GM18520 (cell line): ENCODE data around the gene ZNF333.
"Not testable (repeated sequence)": the region's sequence is repeated elsewhere in the genome, so short reads cannot be mapped to it uniquely, and the experiment has no call there.

Source experiments
- ATAC-seq: cut with Tn5 transposase; IDR thresholded peaks from one replicate; pipeline ENCODE4 v1.9.1; 2021; ENCODE audit not compliant: unreplicated experiment

Gene ZNF333

GRCh38 chr19:14767466-14767971, 77.7 kb downstream of the ZNF333 start:
- ATAC-seq: no peak

DNA sequence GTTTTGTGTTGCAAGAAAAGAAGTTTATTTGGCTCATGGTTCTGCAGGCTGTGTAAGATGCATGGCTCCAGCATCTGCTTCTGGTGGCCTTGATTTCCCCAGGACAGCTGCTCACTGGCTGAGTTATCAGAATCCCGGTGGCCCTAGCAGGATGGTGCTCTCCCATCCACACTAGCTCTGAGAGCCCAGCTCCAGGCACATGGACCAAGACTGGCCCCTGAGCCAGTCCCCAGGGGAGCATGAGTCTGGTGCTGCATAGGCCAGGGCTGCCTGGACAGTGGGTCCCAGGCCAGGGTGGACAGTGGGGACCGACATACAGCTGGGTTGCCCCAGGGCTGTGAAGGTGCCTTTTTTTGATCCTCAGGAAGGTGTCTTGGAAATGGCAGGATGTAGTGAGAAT, 78.2 kb downstream of the ZNF333 start:
- ATAC-seq: no peak

- no peak for ATAC-seq
Observed at GRCh38 chr19:14769201-14769600, 79.4 kb downstream of the ZNF333 start.

- no peak for ATAC-seq
Observed at GRCh38 chr19:14770136-14770535, 80.3 kb downstream of the ZNF333 start.

GRCh38 chr19:14770944-14771839, 81.3 kb downstream of the ZNF333 start:
- no peak for ATAC-seq

GRCh38 chr19:14772467-14772866, 82.6 kb downstream of the ZNF333 start:
- ATAC-seq: no peak

DNA sequence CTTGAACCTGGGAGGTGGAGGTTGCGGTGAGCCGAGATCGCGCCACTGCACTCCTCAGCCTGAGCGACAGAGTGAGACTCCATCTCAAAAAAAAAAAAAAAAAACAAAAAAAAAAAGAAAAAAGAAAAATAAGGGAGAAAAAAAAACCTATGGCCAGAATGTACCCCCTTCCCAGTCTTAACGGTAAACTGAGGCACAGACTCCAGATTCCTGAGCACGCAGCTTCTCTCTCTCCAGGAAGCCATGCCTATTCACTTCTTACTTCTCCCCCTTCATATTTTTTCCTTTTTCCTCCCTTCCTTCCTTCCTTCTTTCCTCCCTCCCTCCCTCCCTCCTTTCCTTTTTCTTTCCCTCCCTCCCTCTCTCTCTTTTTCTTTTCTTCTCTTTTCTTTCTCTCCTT, 83.1 kb downstream of the ZNF333 start:
- no peak for ATAC-seq

DNA sequence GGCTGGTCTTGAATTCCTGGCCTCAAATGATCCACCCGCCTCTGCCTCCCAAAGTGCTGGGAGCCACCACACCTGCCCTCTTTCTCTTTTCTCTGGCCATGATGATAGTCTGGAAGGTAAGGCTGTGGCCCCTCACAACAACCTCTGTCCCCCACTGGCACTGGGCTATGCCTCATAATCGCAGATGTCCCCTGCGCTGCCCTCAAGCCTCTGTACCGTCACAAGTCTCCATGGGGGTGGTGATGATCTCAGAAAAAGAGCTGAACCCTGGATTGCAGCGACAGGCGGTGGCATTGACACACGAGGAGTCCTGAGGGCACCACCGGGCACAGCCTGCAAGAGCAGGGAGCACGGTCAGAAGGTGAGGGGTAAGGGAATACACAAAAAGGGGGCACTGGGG, 83.9 kb downstream of the ZNF333 start:
- not testable (repeated sequence) for ATAC-seq

GRCh38 chr19:14774373-14774772, 84.5 kb downstream of the ZNF333 start:
- no peak for ATAC-seq

GRCh38 chr19:14775326-14775725, 85.5 kb downstream of the ZNF333 start:
- ATAC-seq: not testable (repeated sequence)

DNA sequence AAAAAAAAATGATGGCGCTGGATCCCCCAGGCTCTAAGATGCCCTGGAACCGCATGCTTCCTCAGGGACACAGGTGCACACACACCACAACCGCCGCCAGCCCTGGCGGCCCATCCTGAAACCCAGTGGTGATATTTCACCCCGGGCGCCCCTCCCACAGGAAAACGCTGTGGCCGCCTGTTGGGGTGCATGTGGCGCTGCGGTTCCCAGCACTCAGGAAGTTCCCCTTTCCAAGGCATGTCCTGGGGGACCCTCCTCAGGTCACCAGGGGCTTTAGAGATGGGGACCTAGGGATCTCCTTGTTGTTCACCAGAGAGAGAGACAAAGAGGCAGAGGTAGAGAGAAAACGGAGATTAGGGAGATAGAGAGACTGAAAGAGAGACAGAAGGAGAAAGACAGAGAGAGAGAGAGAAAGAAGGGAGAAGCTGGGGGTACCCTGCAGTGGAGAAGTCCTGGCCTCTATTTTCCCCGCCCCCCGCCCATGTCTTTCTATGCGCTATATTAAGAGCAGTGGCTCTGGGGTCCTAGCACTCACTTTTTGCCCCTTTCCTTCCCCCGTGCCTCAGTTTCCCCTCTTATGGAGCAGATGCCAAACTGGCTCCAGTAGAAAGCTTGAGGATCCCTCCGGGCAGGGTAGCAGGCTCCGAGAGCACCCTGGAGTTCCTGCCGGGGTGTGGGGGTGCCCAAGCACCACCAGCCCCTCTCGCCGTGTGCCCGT, 86.2 kb downstream of the ZNF333 start:
- no peak for ATAC-seq

- not testable (repeated sequence) for ATAC-seq
Observed at GRCh38 chr19:14777645-14778044, 87.8 kb downstream of the ZNF333 start.

DNA sequence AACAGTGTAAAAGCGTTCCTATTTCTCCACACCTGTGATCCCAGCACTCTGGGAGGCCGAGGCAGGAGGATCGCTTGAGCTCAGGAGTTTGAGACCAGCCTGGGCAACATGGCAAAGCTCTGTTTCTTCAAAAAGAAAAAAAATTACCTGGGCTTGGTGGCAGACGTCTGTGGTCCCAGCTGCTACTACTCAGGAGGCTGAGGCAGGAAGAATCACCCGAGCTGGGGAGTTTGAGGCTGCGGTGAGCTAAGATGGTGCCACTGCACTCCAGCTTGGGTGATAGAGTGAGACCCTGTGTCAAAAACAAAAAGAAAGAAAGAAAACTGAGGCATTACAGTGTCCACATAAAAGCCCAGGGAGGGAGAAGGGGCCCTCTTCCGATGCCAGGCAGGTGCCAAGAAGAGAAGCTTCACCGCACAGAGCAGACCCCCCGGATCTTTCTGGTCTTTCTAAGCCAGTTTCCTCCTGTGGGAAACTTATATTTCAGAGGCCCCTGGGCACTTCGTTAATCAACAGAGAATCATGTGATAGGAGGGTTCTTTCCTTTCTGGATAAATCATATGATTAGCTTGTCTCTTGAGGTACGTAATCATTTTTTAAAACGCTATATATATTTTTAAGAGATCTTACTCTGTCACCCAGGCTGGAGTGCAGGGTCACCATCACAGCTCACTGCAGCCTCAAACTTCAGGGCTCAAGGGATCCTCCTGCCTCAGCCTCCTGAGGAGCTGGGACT, 88.4 kb downstream of the ZNF333 start, which contains the start of gene ADGRE2:
TSS of gene ADGRE2 (minus strand) at position 451 of the 736 bp plus-strand sequence. CDS start 1,804 bp downstream, outside the sequence.
- ATAC-seq: not testable (repeated sequence)

DNA sequence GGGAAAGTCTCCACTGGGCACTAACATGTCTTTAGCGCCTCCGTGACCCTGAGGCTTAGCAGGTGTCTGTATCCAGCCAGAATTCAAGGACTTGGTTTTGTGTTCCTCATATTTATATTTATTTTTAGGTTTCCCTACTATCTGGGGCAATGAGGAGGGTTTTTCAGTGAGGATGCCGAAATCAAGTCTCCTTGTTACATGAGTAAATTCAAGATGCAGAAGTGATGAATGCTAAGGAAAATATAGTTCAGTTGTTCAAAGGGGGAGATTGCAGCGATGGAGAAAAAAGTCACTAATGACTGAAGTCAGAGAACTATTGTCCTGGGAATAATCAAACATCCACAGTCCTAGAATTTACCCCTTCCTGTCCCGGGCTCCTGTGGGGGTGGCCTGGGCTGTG, 89.3 kb downstream of the ZNF333 start:
- ATAC-seq: no peak

- not testable (repeated sequence) for ATAC-seq
Observed at GRCh38 chr19:14780622-14781225, 90.9 kb downstream of the ZNF333 start.

DNA sequence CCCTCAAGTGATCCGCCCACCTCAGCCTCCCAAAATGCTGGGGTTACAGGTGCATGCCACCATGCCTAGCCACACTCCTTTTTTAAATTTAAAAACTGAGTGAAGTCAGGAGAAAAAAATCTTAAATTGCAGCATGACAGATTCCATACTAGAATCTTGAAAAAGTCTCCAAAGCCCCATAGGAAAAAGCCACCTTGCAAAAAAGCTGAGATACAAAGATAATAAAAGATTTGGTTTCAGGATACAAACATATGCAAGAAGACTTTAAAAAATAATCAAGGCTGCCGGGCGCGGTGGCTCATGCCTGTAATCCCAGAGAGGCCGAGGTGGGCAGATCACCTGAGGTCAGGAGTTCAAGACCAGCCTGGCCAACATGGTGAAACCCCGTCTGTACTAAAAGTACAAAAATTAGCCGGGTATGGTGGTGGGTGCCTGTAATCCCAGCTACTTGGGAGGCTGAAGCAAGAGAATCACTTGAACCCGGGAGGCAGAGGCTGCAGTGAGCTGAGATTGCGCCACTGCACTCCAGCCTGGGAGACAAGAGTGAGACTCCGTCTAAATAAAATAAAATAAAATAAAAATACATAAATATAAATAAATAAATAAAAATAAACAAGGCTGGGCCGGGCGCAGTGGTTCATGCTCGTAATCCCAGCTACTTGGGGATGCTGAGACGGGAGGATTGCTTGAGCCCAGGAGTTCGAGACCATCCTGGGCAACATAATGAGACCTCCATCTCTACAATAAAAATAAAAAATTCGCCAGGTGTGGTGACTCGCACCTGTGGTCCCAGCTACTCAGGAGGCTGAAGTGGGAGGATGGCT, 92.1 kb downstream of the ZNF333 start:
- not testable (repeated sequence) for ATAC-seq

GRCh38 chr19:14782626-14783409, 93.0 kb downstream of the ZNF333 start:
- no peak for ATAC-seq
